Measurements from ENCODE around the gene CSDE1. TPM values are rescaled to one million over a fixed set of nuclear protein-coding genes. Genes with fewer than 3 reads are reported as not detected.
"Not testable (repeated sequence)": the region's sequence is repeated elsewhere in the genome, so short reads cannot be mapped to it uniquely, and the experiment has no call there.

CSDE1 gene
- total RNA-seq (2014; rRNA removed; shearing (Covaris generic)): 267 and 294 TPM in 2 replicates
- polyA plus RNA-seq (2015; cell fraction: cytosol; rRNA removed): 131 and 174 TPM in 2 replicates
- polyA plus RNA-seq (2015; cell fraction: nucleus; rRNA removed): 145 and 175 TPM in 2 replicates

- in situ Hi-C loops (cut with HindIII; ENCODE audit: low pct_unique_long_range_greater_than_20kb, low sequenced_read_pairs): no loop called here
- DNase-seq (ENCODE audit: low read depth, low spot score): peak; percentile 98
Measured at GRCh38 chr1:114757455-114758255, at the start of gene CSDE1. Gene CSDE1, minus strand, starts transcription at chr1:114757984. Its CDS starts 18,094 bp downstream, at chr1:114739890.

GRCh38 chr1:114804449-114804848 lies 46.7 kb upstream of the CSDE1 start:
- in situ Hi-C loops (cut with HindIII; ENCODE audit: low pct_unique_long_range_greater_than_20kb, low sequenced_read_pairs); DNase-seq (ENCODE audit: low read depth, low spot score): not testable (repeated sequence)

- in situ Hi-C loops (cut with HindIII; ENCODE audit: low pct_unique_long_range_greater_than_20kb, low sequenced_read_pairs): no loop called here
- no peak for DNase-seq (ENCODE audit: low read depth, low spot score)
Measured at GRCh38 chr1:114803001-114803400, 45.2 kb upstream of the CSDE1 start.

GRCh38 chr1:114794038-114794437 lies 36.3 kb upstream of the CSDE1 start:
- DNase-seq (ENCODE audit: low read depth, low spot score): no peak

GRCh38 chr1:114790581-114790980 lies 32.8 kb upstream of the CSDE1 start:
- in situ Hi-C loops (cut with HindIII; ENCODE audit: low pct_unique_long_range_greater_than_20kb, low sequenced_read_pairs); DNase-seq (ENCODE audit: low read depth, low spot score): not testable (repeated sequence)

More at GRCh38 chr1:114794038-114794437, 36.3 kb upstream of the CSDE1 start:
- in situ Hi-C loops (cut with HindIII; ENCODE audit: low pct_unique_long_range_greater_than_20kb, low sequenced_read_pairs): no loop called here

GRCh38 chr1:114786440-114786839 lies 28.7 kb upstream of the CSDE1 start:
- in situ Hi-C loops (cut with HindIII; ENCODE audit: low pct_unique_long_range_greater_than_20kb, low sequenced_read_pairs): not testable (repeated sequence)

GRCh38 chr1:114782476-114782875 lies 24.7 kb upstream of the CSDE1 start:
- in situ Hi-C loops (cut with HindIII; ENCODE audit: low pct_unique_long_range_greater_than_20kb, low sequenced_read_pairs): no loop called here
- no peak for DNase-seq (ENCODE audit: low read depth, low spot score)

More at GRCh38 chr1:114786440-114786839, 28.7 kb upstream of the CSDE1 start:
- DNase-seq (ENCODE audit: low read depth, low spot score): not testable (repeated sequence)

DNA sequence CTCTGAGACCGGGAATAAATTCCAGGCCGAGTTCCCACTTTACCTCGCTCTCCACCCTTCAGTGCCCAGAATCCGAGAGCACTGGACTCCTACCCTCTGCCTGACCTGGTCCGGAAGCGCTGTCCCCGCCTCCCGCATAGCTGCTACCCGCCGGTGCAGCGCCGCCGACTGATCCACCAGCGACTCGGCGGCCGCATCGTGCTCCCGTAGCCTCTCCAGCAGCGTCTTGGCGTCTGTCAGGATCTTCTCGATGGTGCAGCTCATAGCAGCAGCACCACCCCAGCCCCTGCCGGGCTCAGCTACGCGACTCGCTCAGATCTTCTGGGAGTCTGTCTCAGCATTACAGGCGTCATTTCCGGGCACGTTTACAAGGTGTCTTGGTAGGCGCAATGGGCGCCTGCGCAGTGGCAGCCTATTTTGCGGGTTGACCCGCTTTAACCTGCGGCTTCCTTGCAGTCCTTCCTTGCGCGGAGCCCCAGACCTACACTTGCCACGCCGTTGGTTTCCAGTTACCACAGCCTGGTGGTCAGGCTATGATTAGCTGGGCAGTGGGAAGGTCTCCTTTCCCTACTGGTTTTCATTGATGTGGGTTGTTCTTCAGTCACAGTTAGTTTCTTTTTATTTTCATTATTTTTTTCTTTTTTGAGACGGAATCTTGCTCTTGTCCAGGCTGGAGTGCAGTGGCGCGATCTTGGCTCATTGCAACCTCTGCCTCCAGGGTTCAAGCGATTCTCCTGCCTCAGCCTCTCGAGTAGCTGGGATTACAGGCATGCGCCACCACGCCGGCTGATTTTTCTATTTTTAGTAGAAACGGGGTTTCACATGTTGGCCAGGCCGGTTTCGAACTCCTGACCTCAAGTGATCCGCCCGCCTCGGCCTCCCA lies 22.8 kb upstream of the CSDE1 start, which contains the start of gene SIKE1:
TSS of gene SIKE1 (minus strand) at position 342 of the 883 bp plus-strand sequence. CDS start at position 264, 78 bp downstream.
- in situ Hi-C loops (cut with HindIII; ENCODE audit: low pct_unique_long_range_greater_than_20kb, low sequenced_read_pairs): no loop called here
- peak; percentile 95 for DNase-seq (ENCODE audit: low read depth, low spot score)

GRCh38 chr1:114779722-114780121 lies 21.9 kb upstream of the CSDE1 start:
- in situ Hi-C loops (cut with HindIII; ENCODE audit: low pct_unique_long_range_greater_than_20kb, low sequenced_read_pairs): no loop called here
- no peak for DNase-seq (ENCODE audit: low read depth, low spot score)

DNA sequence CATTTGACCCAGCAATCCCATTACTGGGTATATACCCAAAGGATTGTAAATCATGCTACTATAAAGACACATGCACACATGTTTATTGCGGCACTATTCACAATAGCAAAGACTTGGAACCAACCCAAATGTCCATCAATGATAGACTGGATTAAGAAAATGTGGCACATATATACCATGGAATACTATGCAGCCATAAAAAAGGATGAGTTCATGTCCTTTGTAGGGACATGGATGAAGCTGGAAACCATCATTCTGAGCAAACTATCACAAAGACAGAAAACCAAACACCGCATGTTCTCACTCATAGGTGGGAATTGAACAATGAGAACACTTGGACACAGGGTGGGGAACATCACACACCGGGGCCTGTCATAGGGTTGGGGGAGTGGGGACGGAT lies 18.9 kb upstream of the CSDE1 start:
- DNase-seq (ENCODE audit: low read depth, low spot score); in situ Hi-C loops (cut with HindIII; ENCODE audit: low pct_unique_long_range_greater_than_20kb, low sequenced_read_pairs): not testable (repeated sequence)

GRCh38 chr1:114771992-114772391 lies 14.2 kb upstream of the CSDE1 start:
- in situ Hi-C loops (cut with HindIII; ENCODE audit: low pct_unique_long_range_greater_than_20kb, low sequenced_read_pairs): no loop called here
- DNase-seq (ENCODE audit: low read depth, low spot score): no peak

DNA sequence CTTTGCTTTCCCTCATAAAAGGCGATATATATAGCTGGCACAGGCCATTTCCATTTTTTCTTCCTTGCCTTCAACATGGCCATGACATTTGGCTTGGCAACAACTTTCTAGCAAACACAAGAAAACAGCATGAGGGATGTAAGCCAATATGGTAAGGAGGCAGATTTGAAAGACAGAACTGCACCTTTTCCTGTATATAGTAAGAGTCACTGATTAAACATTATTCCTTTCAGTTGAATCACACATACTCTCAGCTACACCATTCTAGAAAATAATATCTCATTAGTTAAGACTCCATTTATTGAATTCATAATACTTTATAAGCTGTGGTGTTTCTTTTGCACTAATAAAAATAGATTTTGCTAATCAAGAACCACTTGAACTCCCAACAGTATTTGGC lies 13.2 kb upstream of the CSDE1 start:
- in situ Hi-C loops (cut with HindIII; ENCODE audit: low pct_unique_long_range_greater_than_20kb, low sequenced_read_pairs): no loop called here
- no peak for DNase-seq (ENCODE audit: low read depth, low spot score)

- DNase-seq (ENCODE audit: low read depth, low spot score): peak; percentile 23
- in situ Hi-C loops (cut with HindIII; ENCODE audit: low pct_unique_long_range_greater_than_20kb, low sequenced_read_pairs): no loop called here
Measured at GRCh38 chr1:114764689-114765088, 6.9 kb upstream of the CSDE1 start.

DNA sequence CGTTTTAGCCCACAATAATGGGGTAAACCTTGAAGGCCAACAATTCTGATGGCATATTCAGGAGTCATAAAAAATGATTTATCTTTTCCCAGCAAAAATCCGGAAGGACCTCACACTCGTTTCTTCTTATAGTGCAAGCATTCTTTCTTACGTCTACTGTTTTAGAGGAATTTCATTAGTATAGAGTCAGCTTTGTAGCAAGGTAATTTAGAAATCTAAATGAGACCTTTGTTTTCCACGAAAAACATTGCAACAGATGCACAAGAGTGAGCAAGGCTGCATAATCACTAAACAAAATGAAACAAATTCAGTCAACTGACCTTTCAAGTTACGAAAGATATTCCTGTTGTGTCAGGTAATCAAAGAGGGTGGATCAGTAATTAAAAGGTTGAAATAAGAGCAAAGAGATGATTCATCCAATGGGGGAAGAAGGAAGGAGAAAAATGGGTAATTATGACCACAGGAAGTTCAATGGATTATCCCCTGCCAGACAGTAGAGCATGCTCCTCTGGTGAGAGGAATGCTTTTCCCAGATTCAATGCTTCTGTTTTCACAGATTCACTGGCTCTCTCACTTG lies 560 bp upstream of the CSDE1 start:
- no peak for DNase-seq (ENCODE audit: low read depth, low spot score)

DNA sequence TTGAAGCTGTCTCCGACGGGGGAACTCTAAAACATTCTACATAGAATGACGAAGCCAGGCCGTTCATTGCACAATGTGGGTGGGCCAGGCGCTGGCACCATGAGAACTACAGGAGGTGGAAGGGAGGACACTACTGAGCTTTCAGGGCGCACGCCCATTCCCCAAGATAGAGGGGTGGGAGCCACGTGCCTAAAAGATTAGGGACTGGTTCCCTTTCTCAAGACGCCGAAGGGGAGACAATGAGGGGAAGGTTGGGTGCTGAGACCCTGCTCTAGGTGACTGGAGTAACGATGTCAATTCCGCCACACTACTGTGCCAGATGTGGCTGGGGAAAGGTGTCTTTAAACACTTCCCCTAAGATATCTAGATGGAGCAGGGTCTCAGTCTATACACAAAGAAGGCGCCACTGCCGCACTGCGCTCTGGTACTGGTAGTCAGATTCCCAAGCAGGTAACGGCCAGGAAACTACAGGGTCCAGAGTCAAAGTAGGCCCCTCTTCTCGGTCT lies 782 bp downstream of the CSDE1 start:
- in situ Hi-C loops (cut with HindIII; ENCODE audit: low pct_unique_long_range_greater_than_20kb, low sequenced_read_pairs): no loop called here
- DNase-seq (ENCODE audit: low read depth, low spot score): peak; percentile 8

More for the DNA sequence above, 560 bp upstream of the CSDE1 start:
- in situ Hi-C loops (cut with HindIII; ENCODE audit: low pct_unique_long_range_greater_than_20kb, low sequenced_read_pairs): no loop called here

DNA sequence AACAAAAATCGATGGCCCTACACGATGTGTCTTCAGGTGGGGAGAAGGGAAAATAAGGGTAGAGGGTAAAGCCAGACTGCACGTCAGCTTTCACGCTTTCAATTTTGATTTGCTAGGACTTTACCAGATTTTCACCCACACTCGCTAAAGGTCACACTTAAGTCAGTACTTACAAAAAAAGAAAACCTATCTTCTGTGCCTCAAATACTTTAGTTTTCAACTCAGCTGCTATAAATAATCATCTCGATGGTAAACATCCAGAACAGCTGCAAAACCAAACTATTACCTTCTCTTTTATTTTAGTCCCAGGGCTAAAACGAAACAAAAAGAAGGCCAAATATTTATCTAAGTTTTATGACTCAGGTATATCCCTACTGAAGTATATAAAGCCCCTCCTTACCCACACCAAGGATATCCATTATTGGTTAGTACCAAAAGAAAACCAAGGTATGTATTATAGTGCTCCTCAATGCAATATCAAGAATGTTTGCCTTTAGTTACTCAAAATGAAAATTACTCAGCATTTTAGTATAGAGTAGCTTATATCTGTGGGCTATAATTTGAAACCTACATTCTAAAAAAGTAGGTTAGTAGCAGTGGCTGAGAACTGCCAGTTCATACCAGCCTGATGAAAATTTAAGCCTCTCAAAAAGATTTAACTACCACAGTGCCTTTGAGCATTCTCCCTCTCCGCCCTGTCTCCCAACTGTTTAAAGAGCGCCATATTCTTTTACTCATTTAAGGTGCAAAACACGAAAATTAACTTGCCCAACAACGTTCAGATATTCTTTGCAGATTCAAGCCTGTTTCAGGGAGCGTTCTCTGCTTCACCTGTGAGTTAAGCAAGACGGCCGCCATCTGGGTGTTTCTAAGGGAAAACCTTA lies 1.5 kb downstream of the CSDE1 start:
- in situ Hi-C loops (cut with HindIII; ENCODE audit: low pct_unique_long_range_greater_than_20kb, low sequenced_read_pairs): no loop called here
- no peak for DNase-seq (ENCODE audit: low read depth, low spot score)

All from SK-MEL-5 (cell line).